ENCODE measurements around the gene FSD2.

DNA sequence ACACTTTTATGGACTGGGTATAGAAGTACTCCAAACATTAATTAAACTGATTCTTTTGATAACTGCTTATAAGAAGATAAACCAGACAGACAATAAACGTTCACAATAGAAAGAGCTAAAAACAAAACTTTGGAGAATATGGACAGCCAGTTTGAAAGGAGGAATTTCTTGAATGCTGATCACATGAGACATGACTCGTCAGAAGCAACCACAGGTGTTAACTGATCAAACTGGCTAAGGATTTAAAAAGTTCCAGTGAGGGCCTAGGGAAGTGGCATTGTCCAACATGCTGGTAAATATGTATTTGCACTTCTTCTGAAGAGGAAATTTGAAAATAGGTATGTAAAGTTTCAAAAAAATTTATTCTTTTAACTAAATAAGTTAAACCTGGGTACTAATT is 66.8 kb downstream of the FSD2 start:
- TF ChIP-seq, protein P1, sequence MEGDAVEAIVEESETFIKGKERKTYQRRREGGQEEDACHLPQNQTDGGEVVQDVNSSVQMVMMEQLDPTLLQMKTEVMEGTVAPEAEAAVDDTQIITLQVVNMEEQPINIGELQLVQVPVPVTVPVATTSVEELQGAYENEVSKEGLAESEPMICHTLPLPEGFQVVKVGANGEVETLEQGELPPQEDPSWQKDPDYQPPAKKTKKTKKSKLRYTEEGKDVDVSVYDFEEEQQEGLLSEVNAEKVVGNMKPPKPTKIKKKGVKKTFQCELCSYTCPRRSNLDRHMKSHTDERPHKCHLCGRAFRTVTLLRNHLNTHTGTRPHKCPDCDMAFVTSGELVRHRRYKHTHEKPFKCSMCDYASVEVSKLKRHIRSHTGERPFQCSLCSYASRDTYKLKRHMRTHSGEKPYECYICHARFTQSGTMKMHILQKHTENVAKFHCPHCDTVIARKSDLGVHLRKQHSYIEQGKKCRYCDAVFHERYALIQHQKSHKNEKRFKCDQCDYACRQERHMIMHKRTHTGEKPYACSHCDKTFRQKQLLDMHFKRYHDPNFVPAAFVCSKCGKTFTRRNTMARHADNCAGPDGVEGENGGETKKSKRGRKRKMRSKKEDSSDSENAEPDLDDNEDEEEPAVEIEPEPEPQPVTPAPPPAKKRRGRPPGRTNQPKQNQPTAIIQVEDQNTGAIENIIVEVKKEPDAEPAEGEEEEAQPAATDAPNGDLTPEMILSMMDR (IDR thresholded peaks at IDR 0.05; ENCODE audit: insufficient read depth, low read depth, low read length), result no peak
- TF ChIP-seq EZH2 (IDR thresholded peaks at IDR 0.05; ENCODE audit: insufficient read depth, low read length), result no peak
